Activated CD4-positive, alpha-beta T cell treated with anti-CD3 and anti-CD28 coated beads, Interleukin-2, Interleukin-6, amounts not matched to agents 100 ng/mL and 50 ng/mL, durations not matched to agents 16 hours and 8 hours (primary cell): Measurements from ENCODE around the gene PNRC1.
"Not testable (repeated sequence)": the region's sequence is repeated elsewhere in the genome, so short reads cannot be mapped to it uniquely, and the experiment has no call there.

Source experiments
- DNase-seq: peaks from one replicate; pipeline ENCODE4 v3.0.0-alpha.2; 2020

Gene PNRC1

GRCh38 chr6:89116702-89117101, 36.2 kb downstream of the PNRC1 start:
- DNase-seq = no peak

- DNase-seq = peak; percentile 29
Observed at GRCh38 chr6:89117211-89118108, 36.9 kb downstream of the PNRC1 start, which contains the start of gene SRSF12. Gene SRSF12, minus strand, starts transcription at chr6:89118071. Its CDS starts 184 bp downstream, at chr6:89117887.

- no peak for DNase-seq
Observed at GRCh38 chr6:89118931-89119330, 38.4 kb downstream of the PNRC1 start.

- DNase-seq = no peak
Observed at GRCh38 chr6:89120371-89120770, 39.8 kb downstream of the PNRC1 start.

GRCh38 chr6:89121934-89122333, 41.4 kb downstream of the PNRC1 start:
- DNase-seq = no peak

GRCh38 chr6:89122625-89123024, 42.1 kb downstream of the PNRC1 start:
- DNase-seq = peak; percentile 32

GRCh38 chr6:89128256-89128671, 47.7 kb downstream of the PNRC1 start:
- not testable (repeated sequence) for DNase-seq

GRCh38 chr6:89131599-89131998, 51.0 kb downstream of the PNRC1 start:
- DNase-seq = no peak

- no peak for DNase-seq
Observed at GRCh38 chr6:89132057-89132456, 51.5 kb downstream of the PNRC1 start.

GRCh38 chr6:89133981-89134380, 53.4 kb downstream of the PNRC1 start:
- no peak for DNase-seq

GRCh38 chr6:89134723-89135122, 54.2 kb downstream of the PNRC1 start:
- DNase-seq = no peak
